Hepatocyte (in vitro differentiated cells): ENCODE data around the gene MAD1L1.

Experiments
- CTCF ChIP-seq: fragments of 200-600 bp; sonication (generic); IDR thresholded peaks from 2 replicates; pipeline ENCODE4 v1.5.1; 2016; ENCODE audit warnings: antibody characterized with exemption, mild to moderate bottlenecking; ENCODE audit not compliant: poor library complexity
- EZH2 ChIP-seq: fragments of 200-600 bp; sonication (generic); IDR thresholded peaks from 2 replicates; pipeline ENCODE4 v1.6.1; 2016; ENCODE audit warnings: antibody characterized with exemption, mild to moderate bottlenecking, borderline replicate concordance

GRCh38 chr7:1999278-1999984 lies 233.3 kb downstream of the MAD1L1 start:
- TF ChIP-seq EZH2: no peak
- no peak for TF ChIP-seq CTCF
